GM19452 (cell line): ENCODE data around the gene KRTAP17-1.
"Not testable (repeated sequence)": the region's sequence is repeated elsewhere in the genome, so short reads cannot be mapped to it uniquely, and the experiment has no call there.

Experiments
- ATAC-seq: cut with Tn5 transposase; IDR thresholded peaks from one replicate; pipeline ENCODE4 v1.9.1; 2021; ENCODE audit not compliant: unreplicated experiment

The KRTAP17-1 gene

DNA sequence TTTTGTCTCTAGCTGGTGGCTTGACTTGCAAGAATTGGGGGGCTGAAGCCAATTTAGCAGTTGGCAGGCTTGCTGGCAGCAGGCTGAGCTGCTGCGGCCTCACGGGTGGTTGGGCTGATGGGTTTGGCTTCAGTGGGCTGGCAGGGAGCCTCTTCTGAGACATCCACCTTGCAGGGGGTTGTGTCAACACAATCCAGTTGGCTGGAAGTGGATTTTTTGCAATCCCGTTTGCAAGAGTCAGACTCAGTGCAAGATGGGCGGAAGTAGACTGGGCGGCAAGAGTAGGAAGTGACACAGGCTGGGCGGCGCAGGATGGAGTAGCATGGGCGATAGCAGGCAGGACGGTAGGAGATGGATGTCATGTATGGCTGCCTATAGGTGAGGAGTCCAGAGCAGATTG is 7.9 kb downstream of the KRTAP17-1 start:
- no peak for ATAC-seq

DNA sequence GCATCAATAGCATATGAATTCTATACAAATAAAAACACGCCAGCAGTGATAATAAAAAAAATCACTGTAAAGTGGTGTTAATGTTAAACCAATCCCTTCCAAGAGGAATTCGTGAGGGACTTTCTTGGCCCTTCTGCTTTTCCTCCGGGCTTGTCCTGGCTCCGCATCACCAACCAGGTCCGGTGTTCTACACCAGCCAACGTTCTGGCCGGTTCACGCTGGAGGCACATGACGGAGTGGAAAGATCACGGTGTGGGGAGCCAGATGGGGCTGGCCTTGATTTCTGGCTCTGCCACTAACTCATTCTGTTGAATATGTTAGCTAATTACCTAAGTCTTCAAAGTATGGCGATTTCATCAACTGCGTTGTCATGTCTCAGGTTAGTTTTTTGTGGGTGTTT is 11.4 kb downstream of the KRTAP17-1 start:
- no peak for ATAC-seq

DNA sequence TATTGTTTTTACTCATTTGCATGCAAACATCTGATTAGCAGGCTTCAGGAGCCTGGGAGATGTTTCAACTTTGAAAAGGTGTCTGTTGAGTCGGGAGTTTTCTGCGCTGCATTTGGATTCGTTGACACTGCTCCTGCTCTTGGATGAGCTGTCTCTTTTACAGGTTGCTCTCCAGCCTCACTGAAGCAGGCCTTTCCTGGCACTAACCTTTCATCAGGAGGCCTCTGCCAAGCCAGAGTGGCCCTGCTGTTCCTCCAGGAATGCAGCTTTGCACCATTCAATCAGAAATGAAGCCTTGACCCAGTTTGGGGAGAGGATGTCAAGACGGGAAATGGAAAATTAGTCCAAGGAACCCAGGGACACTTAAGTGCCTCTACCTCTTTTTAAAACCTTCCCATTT is 12.5 kb downstream of the KRTAP17-1 start:
- ATAC-seq, result no peak

DNA sequence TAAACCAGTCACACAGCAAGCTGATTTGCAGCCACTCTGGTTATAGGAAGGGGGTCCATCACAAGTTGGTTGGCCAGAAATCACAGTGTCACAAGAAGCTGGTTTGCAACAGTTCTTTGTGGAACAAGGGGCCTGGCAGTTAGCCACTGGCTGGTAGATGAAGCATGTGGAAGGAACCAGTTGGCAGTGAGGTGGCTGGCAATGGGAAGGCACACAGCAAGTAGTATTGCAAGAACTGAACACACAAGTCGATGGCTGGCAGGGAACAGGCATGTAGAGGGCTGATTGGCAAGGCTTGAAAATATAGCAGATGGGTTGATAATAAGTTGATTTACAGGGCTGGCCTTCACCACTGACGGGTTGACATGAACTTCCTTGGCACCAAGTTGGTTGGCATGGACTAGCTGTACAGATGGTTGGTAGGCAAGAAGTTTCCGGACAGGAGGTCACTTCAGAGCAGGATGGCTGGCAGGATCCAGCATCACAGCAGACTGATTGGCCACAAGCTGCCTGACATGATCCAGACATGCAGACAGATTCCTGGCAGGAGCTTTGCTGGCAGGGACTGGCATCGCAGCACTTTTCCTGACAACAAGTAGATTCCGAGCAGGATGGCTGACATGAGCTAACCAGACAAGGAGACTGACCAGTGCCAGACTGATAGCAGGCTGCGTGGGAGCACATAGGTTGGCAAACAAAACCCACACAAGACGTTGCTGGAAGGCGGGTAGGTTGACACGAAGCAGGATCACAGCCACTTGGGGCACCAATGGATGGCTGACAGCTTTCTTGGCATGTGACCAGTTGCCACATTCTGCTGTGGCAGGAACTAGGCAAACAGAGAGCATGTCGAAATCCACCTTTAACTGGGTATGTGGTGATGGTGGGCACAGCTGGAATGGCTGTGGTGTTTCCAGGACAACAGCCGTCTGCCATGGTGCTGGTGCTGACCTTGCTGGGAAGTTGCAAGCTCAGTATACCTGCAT is 13.3 kb downstream of the KRTAP17-1 start, which contains the start of gene KRTAP29-1:
KRTAP29-1 (minus strand) TSS at position 936 of the 986 bp plus-strand sequence; CDS start at position 936, 0 bp downstream.
- no peak for ATAC-seq

DNA sequence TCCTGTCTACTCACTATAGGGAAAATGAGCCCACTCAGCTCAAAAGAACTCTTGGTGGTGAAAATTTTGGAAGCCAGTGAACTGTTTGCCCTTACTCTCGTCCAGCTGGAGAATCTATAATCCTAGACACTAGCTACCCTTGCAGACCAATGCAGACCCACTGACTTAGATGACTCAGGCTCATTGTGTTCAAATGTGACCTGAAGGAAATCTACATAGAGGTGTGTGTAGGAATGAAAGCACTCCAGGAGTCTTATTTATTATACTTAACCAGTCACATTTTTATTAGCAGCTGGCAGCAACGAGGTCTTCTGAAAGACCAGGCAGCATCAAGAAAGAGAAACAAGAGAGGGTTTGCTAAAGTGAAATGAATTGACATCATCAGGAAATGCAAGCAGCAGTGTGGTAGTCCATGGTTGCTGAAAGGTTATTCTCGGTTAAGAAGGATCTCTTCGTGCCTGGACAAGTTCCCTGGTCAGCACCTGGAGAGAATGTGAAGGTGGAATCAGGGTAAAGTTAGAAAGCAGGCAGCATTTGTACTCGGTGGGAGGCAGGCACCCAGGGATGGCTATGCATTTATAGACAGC is 14.2 kb downstream of the KRTAP17-1 start:
- no peak for ATAC-seq

DNA sequence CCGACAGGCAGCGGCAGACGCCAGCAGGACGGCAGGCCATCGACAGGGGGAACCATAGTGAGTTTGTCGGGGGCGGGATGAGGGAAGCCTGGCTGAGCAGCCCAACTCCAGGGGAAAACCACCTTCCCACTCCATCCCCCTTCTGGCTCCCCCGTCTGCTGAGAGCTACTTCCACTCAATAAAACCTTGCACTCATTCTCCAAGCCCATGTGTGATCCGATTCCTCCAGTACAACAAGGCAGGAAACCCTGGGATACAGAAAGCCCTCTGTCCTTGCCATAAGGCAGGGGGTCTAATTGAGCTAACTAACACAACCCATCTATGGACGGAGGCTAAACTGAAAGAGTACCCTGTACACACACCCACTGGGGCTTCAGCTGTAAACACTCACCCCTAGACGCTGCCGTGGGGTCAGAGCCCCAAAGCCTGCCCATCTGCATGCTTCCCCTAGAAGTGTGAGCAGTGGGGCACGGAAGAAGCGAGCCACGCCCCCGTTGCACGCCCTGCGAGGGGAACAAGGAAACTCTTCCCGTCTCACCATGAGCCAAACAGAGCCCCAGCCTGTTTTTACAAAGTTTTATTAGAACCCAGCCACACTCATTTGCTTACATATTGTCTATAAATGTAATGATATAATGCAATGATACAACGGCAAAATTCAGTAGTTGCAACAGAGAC is 16.9 kb downstream of the KRTAP17-1 start:
- ATAC-seq, result no peak

DNA sequence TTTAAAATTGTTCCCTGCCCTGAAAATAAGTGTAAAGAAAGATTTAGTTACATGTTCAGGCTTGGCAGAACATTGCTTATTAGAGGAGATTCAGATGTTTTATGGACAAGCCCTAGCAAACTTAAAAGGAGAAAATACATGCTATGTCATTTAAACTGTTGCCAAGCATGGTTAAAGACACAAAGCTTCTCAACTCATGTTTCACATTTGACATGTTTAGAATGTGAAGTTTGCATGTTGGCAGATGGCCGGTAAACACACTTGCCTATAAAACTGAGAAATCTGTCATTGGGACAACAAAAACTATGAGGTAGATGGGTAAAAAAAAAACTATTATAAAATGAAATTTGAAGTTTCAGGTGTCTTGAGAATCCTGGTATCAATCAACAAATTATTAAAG is 18.7 kb downstream of the KRTAP17-1 start:
- ATAC-seq, result no peak

DNA sequence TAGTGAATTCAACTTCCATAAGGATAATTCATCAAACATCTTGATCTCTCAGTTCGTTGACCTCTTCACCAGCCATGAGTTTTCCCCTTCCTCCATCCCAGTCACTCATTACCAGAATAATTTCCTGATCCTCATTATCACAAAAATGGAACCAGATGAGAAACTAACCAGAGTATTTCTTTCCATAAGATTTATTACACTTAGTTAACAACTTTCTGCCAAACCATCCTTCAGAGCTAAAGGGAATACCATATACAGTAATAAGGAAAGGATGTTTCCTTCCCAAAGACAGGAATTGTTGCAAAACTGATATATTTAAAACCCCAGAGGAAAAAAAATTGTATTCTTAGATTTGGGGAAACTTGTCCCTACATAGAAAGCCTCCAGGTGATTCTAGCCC is 21.5 kb downstream of the KRTAP17-1 start:
- no peak for ATAC-seq

DNA sequence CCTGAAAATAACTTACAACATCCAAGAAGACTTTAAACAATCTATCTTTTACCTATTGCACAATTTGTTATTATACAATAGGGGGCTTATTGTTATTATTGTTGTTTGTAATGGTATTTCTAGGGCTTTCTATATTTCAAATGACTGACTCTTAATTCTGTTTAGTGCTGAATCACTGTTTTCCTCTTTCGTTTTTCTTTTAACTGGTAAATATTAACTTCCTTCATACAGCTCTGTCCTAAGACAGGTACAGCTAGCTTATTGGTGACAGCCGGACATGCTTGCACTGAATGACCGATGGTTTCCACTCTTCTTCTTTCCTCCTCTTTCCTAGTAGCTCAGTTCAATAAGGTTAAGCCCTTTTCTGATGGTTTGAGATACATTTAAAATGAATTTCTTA is 28.5 kb downstream of the KRTAP17-1 start:
- ATAC-seq, result no peak

DNA sequence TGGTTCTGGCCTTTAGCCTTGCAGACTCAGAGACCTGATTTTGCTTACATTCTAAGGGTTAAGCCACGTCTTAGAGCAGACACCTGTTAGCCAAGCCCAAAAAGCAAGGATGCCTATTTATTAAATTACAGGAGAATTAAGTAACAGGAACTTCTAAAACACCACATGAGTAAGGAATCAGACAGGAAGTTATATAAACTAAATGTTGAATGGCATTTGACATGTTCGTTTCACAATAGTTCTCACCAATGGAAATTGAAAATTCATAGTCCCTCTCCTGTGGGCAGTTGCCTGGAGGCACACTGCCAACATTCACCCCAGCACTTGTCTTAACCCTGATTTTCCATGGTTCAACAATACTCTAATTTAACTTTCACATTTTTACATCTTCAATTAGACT is 31.0 kb downstream of the KRTAP17-1 start:
- no peak for ATAC-seq

DNA sequence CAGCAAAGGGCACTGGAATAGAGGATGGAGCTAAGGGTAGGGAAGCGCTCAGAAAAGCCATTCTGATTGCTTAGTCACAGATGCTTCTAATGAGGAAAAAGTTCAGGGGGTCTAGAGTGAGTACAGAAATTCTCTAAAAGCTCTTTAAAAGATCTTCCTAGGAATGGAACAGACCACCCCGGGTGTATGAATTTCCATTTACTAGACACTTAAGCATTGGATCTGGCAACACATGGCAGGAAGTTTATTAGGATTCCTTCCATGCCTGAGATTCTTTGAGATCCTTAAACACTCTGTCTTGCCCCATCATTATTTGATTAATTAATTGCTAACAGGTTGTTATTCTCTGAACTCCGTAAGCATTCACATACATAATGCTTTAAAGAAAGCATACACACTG is 31.5 kb downstream of the KRTAP17-1 start:
- no peak for ATAC-seq

DNA sequence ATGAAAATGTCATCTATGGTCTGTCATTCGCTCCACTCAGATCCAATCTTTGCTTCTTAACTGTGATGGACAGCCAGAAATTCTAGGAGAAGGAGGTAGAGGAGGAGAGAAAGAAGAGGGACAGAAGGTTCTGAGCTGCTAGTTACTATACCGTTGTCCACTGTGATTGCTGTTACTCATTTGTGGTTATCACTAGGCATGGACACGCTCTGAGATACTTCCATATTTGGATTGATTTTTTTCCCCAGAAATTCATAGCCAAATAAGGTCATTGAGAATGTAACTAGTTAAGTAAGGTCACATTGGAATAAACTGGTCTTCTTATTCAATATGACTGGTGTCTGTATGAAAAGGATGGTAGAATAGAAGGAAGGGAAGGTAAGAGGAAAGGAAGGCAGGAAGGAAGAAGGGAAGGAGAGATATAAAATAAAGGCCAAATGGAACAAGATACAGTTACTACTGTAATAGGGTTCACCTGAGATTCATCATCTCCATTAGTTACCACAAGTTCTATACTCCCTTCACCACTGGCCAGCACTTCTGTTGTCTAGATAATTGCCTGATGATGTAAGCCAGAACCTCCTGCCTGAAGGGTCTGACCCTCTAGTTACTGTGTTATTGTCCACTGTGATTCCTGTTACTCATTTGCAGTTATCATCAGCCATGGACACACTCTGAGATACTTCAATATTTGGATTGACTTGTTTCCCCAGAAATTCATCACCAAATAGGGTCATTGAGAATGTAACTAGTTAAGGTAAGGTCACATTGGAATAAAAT is 37.1 kb downstream of the KRTAP17-1 start:
- ATAC-seq, result no peak

DNA sequence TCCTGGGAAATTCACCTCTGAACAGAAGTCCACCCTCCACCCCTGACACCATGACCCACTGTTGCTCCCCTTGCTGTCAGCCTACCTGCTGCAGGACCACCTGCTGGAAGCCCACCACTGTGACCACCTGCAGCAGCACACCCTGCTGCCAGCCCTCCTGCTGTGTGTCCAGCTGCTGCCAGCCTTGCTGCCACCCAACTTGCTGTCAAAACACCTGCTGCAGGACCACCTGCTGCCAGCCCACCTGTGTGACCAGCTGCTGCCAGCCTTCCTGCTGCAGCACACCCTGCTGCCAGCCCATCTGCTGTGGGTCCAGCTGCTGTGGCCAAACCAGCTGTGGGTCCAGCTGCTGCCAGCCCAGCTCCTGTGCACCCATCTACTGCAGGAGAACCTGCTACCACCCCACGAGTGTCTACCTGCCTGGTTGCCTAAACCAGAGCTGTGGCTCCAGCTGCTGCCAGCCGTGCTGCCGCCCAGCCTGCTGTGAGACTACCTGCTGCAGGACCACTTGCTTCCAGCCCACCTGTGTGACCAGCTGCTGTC is 39.8 kb downstream of the KRTAP17-1 start, which contains the start of gene KRTAP9-7:
KRTAP9-7 (plus strand) TSS at position 51 of the 543 bp plus-strand sequence; CDS start at position 51, 0 bp downstream.
- ATAC-seq, result not testable (repeated sequence)

DNA sequence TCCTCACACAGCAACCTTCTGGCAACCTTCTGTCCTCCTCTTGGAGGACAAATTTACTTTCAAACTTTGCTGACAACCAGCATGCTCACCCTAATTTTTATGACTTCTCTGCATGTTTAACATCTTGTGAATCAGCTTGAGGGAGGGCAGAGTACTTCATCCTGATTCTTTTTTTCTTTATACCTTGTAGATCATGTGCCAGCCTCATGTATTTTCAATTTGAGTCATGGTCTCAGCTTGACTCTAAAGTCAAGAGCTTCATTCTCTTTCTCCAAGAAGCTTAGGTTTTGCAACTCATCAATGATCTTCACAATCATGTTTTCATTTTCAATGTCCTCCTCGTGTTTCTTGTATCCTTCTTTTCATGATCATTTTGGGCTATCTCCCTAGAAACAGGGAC is 43.7 kb downstream of the KRTAP17-1 start:
- ATAC-seq, result no peak

DNA sequence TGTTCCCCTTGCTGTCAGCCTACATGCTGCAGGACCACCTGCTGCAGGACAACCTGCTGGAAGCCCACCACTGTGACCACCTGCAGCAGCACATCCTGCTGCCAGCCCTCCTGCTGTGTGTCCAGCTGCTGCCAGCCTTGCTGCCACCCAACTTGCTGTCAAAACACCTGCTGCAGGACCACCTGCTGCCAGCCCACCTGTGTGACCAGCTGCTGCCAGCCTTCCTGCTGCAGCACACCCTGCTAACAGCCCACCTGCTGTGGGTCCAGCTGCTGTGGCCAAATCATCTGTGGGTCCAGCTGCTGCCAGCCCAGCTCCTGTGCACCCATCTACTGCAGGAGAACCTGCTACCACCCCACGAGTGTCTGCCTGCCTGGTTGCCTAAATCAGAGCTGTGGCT is 44.2 kb downstream of the KRTAP17-1 start:
- not testable (repeated sequence) for ATAC-seq

DNA sequence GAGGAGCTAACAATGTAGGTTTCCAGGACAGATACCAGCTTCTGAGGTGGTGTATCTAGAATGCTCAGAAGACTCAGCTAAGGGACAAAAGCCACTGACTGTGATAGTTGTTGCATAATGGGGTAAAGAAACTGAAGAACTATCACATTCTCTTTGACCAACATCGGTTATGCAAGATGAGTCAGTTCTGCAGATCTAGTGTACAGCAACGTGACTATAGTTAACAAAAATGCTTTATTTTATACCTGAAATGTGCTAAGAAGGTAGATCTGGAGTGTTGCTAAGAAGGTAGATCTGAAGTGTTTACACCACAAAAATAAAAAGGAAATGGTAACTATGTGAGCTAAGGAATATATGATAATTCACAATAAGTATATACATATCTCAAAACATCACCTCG is 47.8 kb downstream of the KRTAP17-1 start:
- no peak for ATAC-seq

DNA sequence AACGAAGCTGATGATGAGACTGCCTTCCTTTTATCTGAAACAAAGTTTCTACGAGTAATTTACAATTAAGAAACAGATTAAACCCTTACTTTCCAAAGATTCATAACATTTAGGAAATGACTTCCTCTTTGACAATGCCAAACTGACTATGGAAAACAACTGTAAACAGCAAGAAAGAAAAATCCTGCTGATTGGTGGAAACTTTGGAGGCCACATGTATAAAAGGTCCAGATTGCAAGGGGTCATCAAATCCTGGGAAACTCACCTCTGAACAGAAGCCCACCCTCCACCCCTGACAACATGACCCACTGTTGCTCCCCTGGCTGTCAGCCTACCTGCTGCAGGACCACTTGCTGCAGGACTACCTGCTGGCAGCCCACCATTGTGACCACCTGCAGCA is 50.4 kb downstream of the KRTAP17-1 start, which contains the start of gene KRTAP9-6:
KRTAP9-6 (plus strand) TSS at position 301 of the 400 bp plus-strand sequence; CDS start at position 301, 0 bp downstream.
- no peak for ATAC-seq
